ENCODE results near the gene PPP2R5B. TPM values are rescaled to one million over a fixed set of nuclear protein-coding genes. Genes with fewer than 3 reads are reported as not detected.

Gene PPP2R5B
- polyA plus RNA-seq, 1 experiment = 18.5 TPM

- DNase-seq (ENCODE audit: low read depth) = no peak
- no peaks in the 10 kb centered on the region for H3K27me3 ChIP-seq (ENCODE audit: control insufficient read depth, insufficient read depth, low read length)
- no peaks in the 10 kb centered on the region for H3K36me3 ChIP-seq (ENCODE audit: control insufficient read depth, insufficient read depth, low read length)
- TF ChIP-seq CTCF (IDR thresholded peaks at IDR 0.05; ENCODE audit: insufficient read depth, low read depth, low read length) = no peak
- H3K4me3 ChIP-seq (ENCODE audit: low read depth, low read length) = no peak overlapping the region
- ChIA-PET CTCF (interaction anchor here (0.8 to 29.7 kb wide), 7 partner anchors 8 to 467 kb away, joined by 3 to 797 read pairs (median 4); partner anchors contain the start of genes ARL2, CDC42BPG and ZNHIT2), POLR2A (no interaction called here)
These were observed 38.9 kb upstream of the PPP2R5B start for GRCh38 chr11:64885367-64886286.

- no peak for TF ChIP-seq CTCF (IDR thresholded peaks at IDR 0.05; ENCODE audit: insufficient read depth, low read depth, low read length)
- POLR2A ChIA-PET = no interaction called here
- no peaks in the 10 kb centered on the region for H3K27me3 ChIP-seq (ENCODE audit: control insufficient read depth, insufficient read depth, low read length)
- no peaks in the 10 kb centered on the region for H3K36me3 ChIP-seq (ENCODE audit: control insufficient read depth, insufficient read depth, low read length)
- no peak for DNase-seq (ENCODE audit: low read depth)
- no peak overlapping the region for H3K4me3 ChIP-seq (ENCODE audit: low read depth, low read length)
- CTCF ChIA-PET = interaction anchor here (0.7 to 29.7 kb wide), 9 partner anchors 9 to 126 kb away, joined by 3 to 797 read pairs (median 7); partner anchors contain the start of genes ARL2, BATF2, CDC42BPG and EHD1
These were observed 37.2 kb upstream of the PPP2R5B start for GRCh38 chr11:64887234-64887756.

- Histone ChIP-seq H3K4me3 (ENCODE audit: low read depth, low read length) (no peak overlapping the region), H3K36me3 (ENCODE audit: control insufficient read depth, insufficient read depth, low read length) (no peaks in the 10 kb centered on the region)
- POLR2A ChIA-PET = no interaction called here
These were observed 36.6 kb upstream of the PPP2R5B start for GRCh38 chr11:64887757-64888405.

GRCh38 chr11:64888406-64888728 lies 36.1 kb upstream of the PPP2R5B start:
- H3K4me3 ChIP-seq (ENCODE audit: low read depth, low read length) = no peak overlapping the region
- ChIA-PET POLR2A (no interaction called here), CTCF (interaction anchor here (0.7 to 29.7 kb wide), 11 partner anchors 8 to 125 kb away, joined by 3 to 797 read pairs (median 5); partner anchors contain the start of genes ARL2, ATG2A, BATF2 and CDC42BPG)

More at GRCh38 chr11:64887757-64888405, 36.6 kb upstream of the PPP2R5B start:
- DNase-seq (ENCODE audit: low read depth) = no peak
- no peaks in the 10 kb centered on the region for H3K27me3 ChIP-seq (ENCODE audit: control insufficient read depth, insufficient read depth, low read length)
- CTCF ChIA-PET = interaction anchor here (0.7 to 29.7 kb wide), 11 partner anchors 9 to 126 kb away, joined by 3 to 797 read pairs (median 5); partner anchors contain the start of genes ARL2, ATG2A, BATF2 and CDC42BPG
- peak; percentile 95 for TF ChIP-seq CTCF (IDR thresholded peaks at IDR 0.05; ENCODE audit: insufficient read depth, low read depth, low read length)

More at GRCh38 chr11:64888406-64888728, 36.1 kb upstream of the PPP2R5B start:
- H3K27me3 ChIP-seq (ENCODE audit: control insufficient read depth, insufficient read depth, low read length) = no peaks in the 10 kb centered on the region
- no peaks in the 10 kb centered on the region for H3K36me3 ChIP-seq (ENCODE audit: control insufficient read depth, insufficient read depth, low read length)
- no peak for TF ChIP-seq CTCF (IDR thresholded peaks at IDR 0.05; ENCODE audit: insufficient read depth, low read depth, low read length)
- DNase-seq (ENCODE audit: low read depth) = no peak
